Bronchial epithelial cell (primary cell): ENCODE results near the gene MCOLN3. TPM values are rescaled to one million over a fixed set of nuclear protein-coding genes. Genes with fewer than 3 reads are reported as not detected.

Experiments
- DNase-seq: peaks from one replicate; pipeline ENCODE4 v3.0.0-alpha.2; 2010; ENCODE audit warnings: low read depth
- FAIRE-seq: peaks from 2 replicates; lab custom pipeline; 2011; peaks lifted over from hg19 to GRCh38; lab: Jason Lieb, UNC
- H3K27me3 ChIP-seq: 2 replicates; pipeline ENCODE4 v1.5.1; 2011; ENCODE audit warnings: low read length; ENCODE audit not compliant: control insufficient read depth, insufficient read depth
- H3K36me3 ChIP-seq: 2 replicates; pipeline ENCODE4 v1.5.1; 2011; ENCODE audit warnings: low read length; ENCODE audit not compliant: control insufficient read depth, insufficient read depth
- H3K4me3 ChIP-seq: 2 replicates; pipeline ENCODE4 v1.5.1; 2011; ENCODE audit warnings: mild to moderate bottlenecking, low read depth, low read length, control low read depth
- total RNA-seq: library from RNA; depleted of rRNA; stranded (reverse); fragments of >200 nt; gene quantifications from 2 replicates; pipeline ENCODE4 v1.2.1, GENCODE V29; 2014
- TF ChIP-seq, protein P1 (sequence below): IDR thresholded peaks from 2 replicates; pipeline ENCODE4 v1.5.1; 2011; ENCODE audit warnings: mild to moderate bottlenecking, moderate library complexity, low read length, control low read depth, inconsistent platforms; ENCODE audit not compliant: insufficient read depth, severe bottlenecking

The MCOLN3 gene
- total RNA-seq, 1 donor from 2014 or later: 2.4 TPM

DNA sequence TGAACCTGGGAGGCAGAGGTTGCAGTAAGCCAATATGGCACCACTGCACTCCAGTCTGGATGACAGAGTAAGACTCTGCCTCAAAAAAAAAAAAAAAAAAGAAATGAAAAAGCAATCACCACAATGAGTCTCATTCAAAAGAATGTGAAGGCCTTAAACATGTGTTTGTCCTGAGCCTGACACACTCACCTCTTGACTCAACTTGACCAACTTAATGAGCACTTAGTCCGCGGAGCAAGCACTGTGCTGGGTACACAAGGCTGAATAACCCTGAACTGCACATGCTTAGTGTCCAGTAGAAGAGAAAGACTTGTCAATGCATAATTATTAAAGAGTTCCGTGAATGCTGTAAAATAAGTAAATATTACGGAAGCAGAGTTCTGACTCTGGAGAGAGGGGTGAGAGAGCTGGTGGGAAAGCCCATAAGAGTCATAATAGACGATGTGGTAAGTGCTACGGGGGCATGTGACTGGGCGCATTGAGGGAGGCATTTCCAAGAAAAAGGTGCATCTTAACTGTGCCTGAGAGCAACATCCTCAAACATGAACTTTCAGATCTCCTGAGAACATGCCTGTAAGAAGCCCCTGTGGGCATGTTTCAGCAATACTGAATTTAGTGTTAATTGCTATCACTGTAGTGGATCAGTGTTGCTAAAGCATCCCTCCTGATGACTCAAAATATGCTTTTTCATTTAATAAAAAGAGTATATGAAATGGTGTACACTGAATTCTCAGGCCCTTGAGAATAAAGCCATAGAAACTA lies 78.6 kb downstream of the MCOLN3 start:
- H3K36me3 ChIP-seq: no peaks in the 10 kb centered on the region

DNA sequence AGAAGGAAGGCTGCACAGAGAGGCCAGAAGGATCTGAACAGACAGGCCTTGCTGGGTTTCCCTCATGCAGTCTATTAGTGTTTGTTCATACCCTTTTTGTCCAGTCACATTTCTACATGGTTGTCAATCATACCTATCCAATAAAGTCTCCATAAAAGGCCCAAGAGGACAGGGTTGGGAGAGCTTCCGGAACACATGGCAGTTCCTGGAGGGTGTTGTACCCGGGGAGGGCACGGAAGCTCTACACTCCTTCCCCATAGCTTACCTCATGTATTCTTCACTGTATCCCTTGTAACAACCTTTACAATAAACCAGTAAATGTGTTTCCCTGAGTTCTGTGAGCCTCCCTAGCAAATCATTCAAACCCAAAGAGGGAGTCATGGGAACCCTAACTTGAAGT lies 79.4 kb downstream of the MCOLN3 start:
- Histone ChIP-seq H3K27me3 (no peaks in the 10 kb centered on the region), H3K36me3 (no peaks in the 10 kb centered on the region), H3K4me3 (no peak overlapping the region)
- FAIRE-seq (peak; percentile 7), DNase-seq (no peak)
- TF ChIP-seq, protein P1, sequence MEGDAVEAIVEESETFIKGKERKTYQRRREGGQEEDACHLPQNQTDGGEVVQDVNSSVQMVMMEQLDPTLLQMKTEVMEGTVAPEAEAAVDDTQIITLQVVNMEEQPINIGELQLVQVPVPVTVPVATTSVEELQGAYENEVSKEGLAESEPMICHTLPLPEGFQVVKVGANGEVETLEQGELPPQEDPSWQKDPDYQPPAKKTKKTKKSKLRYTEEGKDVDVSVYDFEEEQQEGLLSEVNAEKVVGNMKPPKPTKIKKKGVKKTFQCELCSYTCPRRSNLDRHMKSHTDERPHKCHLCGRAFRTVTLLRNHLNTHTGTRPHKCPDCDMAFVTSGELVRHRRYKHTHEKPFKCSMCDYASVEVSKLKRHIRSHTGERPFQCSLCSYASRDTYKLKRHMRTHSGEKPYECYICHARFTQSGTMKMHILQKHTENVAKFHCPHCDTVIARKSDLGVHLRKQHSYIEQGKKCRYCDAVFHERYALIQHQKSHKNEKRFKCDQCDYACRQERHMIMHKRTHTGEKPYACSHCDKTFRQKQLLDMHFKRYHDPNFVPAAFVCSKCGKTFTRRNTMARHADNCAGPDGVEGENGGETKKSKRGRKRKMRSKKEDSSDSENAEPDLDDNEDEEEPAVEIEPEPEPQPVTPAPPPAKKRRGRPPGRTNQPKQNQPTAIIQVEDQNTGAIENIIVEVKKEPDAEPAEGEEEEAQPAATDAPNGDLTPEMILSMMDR: no peak

More for the DNA sequence above, 78.6 kb downstream of the MCOLN3 start:
- TF ChIP-seq, protein P1: no peak
- DNase-seq (no peak), FAIRE-seq (no peak)
- H3K27me3 ChIP-seq: no peaks in the 10 kb centered on the region
- H3K4me3 ChIP-seq: no peak overlapping the region

DNA sequence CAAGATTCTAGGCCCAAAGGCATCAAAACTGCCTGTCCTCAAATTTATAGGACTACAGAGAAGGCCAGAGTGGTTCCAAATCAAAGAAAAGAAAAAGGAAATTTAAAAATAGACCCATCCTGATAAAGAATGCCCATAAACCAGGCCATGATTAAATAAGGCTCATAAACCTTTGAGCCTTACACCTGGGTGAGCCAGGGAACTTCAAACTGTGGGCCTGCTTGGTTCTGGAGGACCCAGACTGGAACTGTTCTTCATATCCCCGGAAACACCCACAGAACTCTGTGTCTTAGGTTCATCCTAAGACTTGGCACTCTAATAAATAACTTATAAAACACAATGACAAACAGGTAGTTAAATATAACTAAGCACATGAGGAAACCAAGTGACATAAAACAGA lies 80.2 kb downstream of the MCOLN3 start:
- no peak overlapping the region for H3K4me3 ChIP-seq
- FAIRE-seq (no peak), DNase-seq (no peak)
- no peaks in the 10 kb centered on the region for H3K27me3 ChIP-seq
- TF ChIP-seq, protein P1: no peak
- no peaks in the 10 kb centered on the region for H3K36me3 ChIP-seq

Other genes starting within 250 kb of the MCOLN3 start
- 37.1 and 104 TPM in 2 replicates for gene LPAR3, start 155.3 kb downstream of the MCOLN3 start, total RNA-seq
- gene MCOLN2, start 51.4 kb downstream of the MCOLN3 start, total RNA-seq: under 0.01 and 0.64 TPM in 2 replicates
- gene SYDE2, start 152.5 kb upstream of the MCOLN3 start, total RNA-seq: 3.2 and 4.7 TPM in 2 replicates
- gene C1orf52, start 211.2 kb upstream of the MCOLN3 start, total RNA-seq: 11.1 and 12.5 TPM in 2 replicates
- gene BCL10, start 228.1 kb upstream of the MCOLN3 start, total RNA-seq: 31.3 and 46.1 TPM in 2 replicates